Endometrium (tissue), 2 donors: Measurements from ENCODE around the gene WIPF3.
"Not testable (repeated sequence)": the region's sequence is repeated elsewhere in the genome, so short reads cannot be mapped to it uniquely, and the experiment has no call there.

Experiments used
- FAIRE-seq: peaks from 2 replicates; lab custom pipeline; 2012; peaks lifted over from hg19 to GRCh38; lab: Jason Lieb, UNC
- donor health status: control.
- donor health status: control.

Gene WIPF3

GRCh38 chr7:29881724-29882123, 75.4 kb downstream of the WIPF3 start:
- FAIRE-seq: no peak

GRCh38 chr7:29882481-29882880, 76.2 kb downstream of the WIPF3 start:
- no peak for FAIRE-seq

- FAIRE-seq: no peak
Observed at GRCh38 chr7:29883462-29884398, 77.4 kb downstream of the WIPF3 start.

GRCh38 chr7:29884399-29885272, 78.3 kb downstream of the WIPF3 start:
- FAIRE-seq: no peak

- no peak for FAIRE-seq
Observed at GRCh38 chr7:29885626-29886025, 79.3 kb downstream of the WIPF3 start.

GRCh38 chr7:29886827-29887226, 80.5 kb downstream of the WIPF3 start:
- no peak for FAIRE-seq

- FAIRE-seq: no peak
Observed at GRCh38 chr7:29888006-29888405, 81.7 kb downstream of the WIPF3 start.

- FAIRE-seq: no peak
Observed at GRCh38 chr7:29889288-29889687, 83.0 kb downstream of the WIPF3 start.

GRCh38 chr7:29890251-29890650, 83.9 kb downstream of the WIPF3 start:
- FAIRE-seq: no peak

- not testable (repeated sequence) for FAIRE-seq
Observed at GRCh38 chr7:29890786-29891185, 84.5 kb downstream of the WIPF3 start.

GRCh38 chr7:29891766-29892165, 85.5 kb downstream of the WIPF3 start:
- no peak for FAIRE-seq

GRCh38 chr7:29892231-29892630, 85.9 kb downstream of the WIPF3 start:
- FAIRE-seq: no peak

GRCh38 chr7:29893351-29893965, 87.2 kb downstream of the WIPF3 start:
- FAIRE-seq: no peak

- FAIRE-seq: no peak
Observed at GRCh38 chr7:29894256-29894655, 87.9 kb downstream of the WIPF3 start.

- FAIRE-seq: no peak
Observed at GRCh38 chr7:29895559-29895958, 89.3 kb downstream of the WIPF3 start.

GRCh38 chr7:29896685-29897411, 90.5 kb downstream of the WIPF3 start:
- FAIRE-seq: no peak

- FAIRE-seq: no peak
Observed at GRCh38 chr7:29898301-29898700, 92.0 kb downstream of the WIPF3 start.

GRCh38 chr7:29900745-29901144, 94.4 kb downstream of the WIPF3 start:
- FAIRE-seq: no peak

GRCh38 chr7:29906200-29907022, 100.1 kb downstream of the WIPF3 start:
- no peak for FAIRE-seq

- FAIRE-seq: no peak
Observed at GRCh38 chr7:29914180-29914579, 107.9 kb downstream of the WIPF3 start.
